ENCODE results near the gene CACNA1S. TPM values are rescaled to one million over a fixed set of nuclear protein-coding genes. Genes with fewer than 3 reads are reported as not detected.
A peak's percentile ranks its signal among the peaks of the same experiment; 100 is the strongest.

CACNA1S gene
- total and polyA plus RNA-seq, 2 donors, result 0.05 to 0.09 TPM

GRCh38 chr1:201092738-201093137 is 19.5 kb downstream of the CACNA1S start:
- WGBS, result 93% methylated on average over 3 of the region's 3 CpGs
- no peak overlapping the region for H3K4me3 ChIP-seq (ENCODE audit: low read length in 2 of 2)
- no peak for DNase-seq (ENCODE audit: low read depth in 6 of 9, low spot score in 9 of 9)
- H3K27me3 ChIP-seq (ENCODE audit: control insufficient read depth in 2 of 2, insufficient read depth in 1 of 2, low read length in 1 of 2), result peaks cover 0 to 7% of the 10 kb centered on the region in 2 donors
- H3K36me3 ChIP-seq (ENCODE audit: control insufficient read depth in 2 of 2, insufficient read depth in 2 of 2, low read length in 1 of 2), result no peaks in the 10 kb centered on the region
- peaks cover 0 to 5% of the 10 kb centered on the region in 2 donors for H3K4me1 ChIP-seq (ENCODE audit: control insufficient read depth in 2 of 2, insufficient read depth in 2 of 2, low read length in 2 of 2)
- H3K9me3 ChIP-seq (ENCODE audit: control insufficient read depth in 2 of 2, insufficient read depth in 1 of 2, low read length in 1 of 2), result no peaks in the 10 kb centered on the region
- H3K27ac ChIP-seq (ENCODE audit: low read depth in 1 of 2, low read length in 1 of 2), result no peak overlapping the region

- DNase-seq (ENCODE audit: low read depth in 6 of 9, low spot score in 9 of 9), result no peak
- H3K27ac ChIP-seq (ENCODE audit: low read depth in 1 of 2, low read length in 1 of 2), result no peak overlapping the region
- H3K27me3 ChIP-seq (ENCODE audit: control insufficient read depth in 2 of 2, insufficient read depth in 1 of 2, low read length in 1 of 2), result peaks cover 0 to 5% of the 10 kb centered on the region in 2 donors
- H3K4me1 ChIP-seq (ENCODE audit: control insufficient read depth in 2 of 2, insufficient read depth in 2 of 2, low read length in 2 of 2), result peaks cover 0 to 5% of the 10 kb centered on the region in 2 donors
- no peak overlapping the region for H3K4me3 ChIP-seq (ENCODE audit: low read length in 2 of 2)
- no peaks in the 10 kb centered on the region for H3K36me3 ChIP-seq (ENCODE audit: control insufficient read depth in 2 of 2, insufficient read depth in 2 of 2, low read length in 1 of 2)
- 94% methylated on average over 4 of the region's 4 CpGs for WGBS
- H3K9me3 ChIP-seq (ENCODE audit: control insufficient read depth in 2 of 2, insufficient read depth in 1 of 2, low read length in 1 of 2), result no peaks in the 10 kb centered on the region
These were observed 21.0 kb downstream of the CACNA1S start for GRCh38 chr1:201091256-201091655.

GRCh38 chr1:201090541-201090940 is 21.7 kb downstream of the CACNA1S start:
- H3K4me1 ChIP-seq (ENCODE audit: control insufficient read depth in 2 of 2, insufficient read depth in 2 of 2, low read length in 2 of 2), result peaks cover 0 to 5% of the 10 kb centered on the region in 2 donors
- WGBS, result 97% methylated on average over 4 of the region's 4 CpGs
- peaks cover 0 to 9% of the 10 kb centered on the region in 2 donors for H3K27me3 ChIP-seq (ENCODE audit: control insufficient read depth in 2 of 2, insufficient read depth in 1 of 2, low read length in 1 of 2)
- H3K4me3 ChIP-seq (ENCODE audit: low read length in 2 of 2), result no peak overlapping the region
- H3K36me3 ChIP-seq (ENCODE audit: control insufficient read depth in 2 of 2, insufficient read depth in 2 of 2, low read length in 1 of 2), result no peaks in the 10 kb centered on the region
- H3K27ac ChIP-seq (ENCODE audit: low read depth in 1 of 2, low read length in 1 of 2), result no peak overlapping the region
- no peaks in the 10 kb centered on the region for H3K9me3 ChIP-seq (ENCODE audit: control insufficient read depth in 2 of 2, insufficient read depth in 1 of 2, low read length in 1 of 2)
- no peak for DNase-seq (ENCODE audit: low read depth in 6 of 9, low spot score in 9 of 9)

- H3K9me3 ChIP-seq (ENCODE audit: control insufficient read depth in 2 of 2, insufficient read depth in 1 of 2, low read length in 1 of 2), result no peaks in the 10 kb centered on the region
- H3K27me3 ChIP-seq (ENCODE audit: control insufficient read depth in 2 of 2, insufficient read depth in 1 of 2, low read length in 1 of 2), result peaks cover 0 to 15% of the 10 kb centered on the region in 2 donors
- 91% methylated on average over 5 of the region's 5 CpGs for WGBS
- H3K36me3 ChIP-seq (ENCODE audit: control insufficient read depth in 2 of 2, insufficient read depth in 2 of 2, low read length in 1 of 2), result no peaks in the 10 kb centered on the region
- peak in 1 of 9 donors; percentile 9 for DNase-seq (ENCODE audit: low read depth in 6 of 9, low spot score in 9 of 9)
- H3K27ac ChIP-seq (ENCODE audit: low read depth in 1 of 2, low read length in 1 of 2), result no peak overlapping the region
- H3K4me1 ChIP-seq (ENCODE audit: control insufficient read depth in 2 of 2, insufficient read depth in 2 of 2, low read length in 2 of 2), result peaks cover 0 to 5% of the 10 kb centered on the region in 2 donors
- H3K4me3 ChIP-seq (ENCODE audit: low read length in 2 of 2), result no peak overlapping the region
These were observed 22.6 kb downstream of the CACNA1S start for GRCh38 chr1:201089596-201089995.

GRCh38 chr1:201088901-201089525 is 23.2 kb downstream of the CACNA1S start:
- H3K4me3 ChIP-seq (ENCODE audit: low read length in 2 of 2), result no peak overlapping the region
- no peak for DNase-seq (ENCODE audit: low read depth in 6 of 9, low spot score in 9 of 9)

GRCh38 chr1:201088395-201088794 is 23.8 kb downstream of the CACNA1S start:
- H3K27ac ChIP-seq (ENCODE audit: low read depth in 1 of 2, low read length in 1 of 2), result no peak overlapping the region
- peaks cover 0 to 5% of the 10 kb centered on the region in 2 donors for H3K4me1 ChIP-seq (ENCODE audit: control insufficient read depth in 2 of 2, insufficient read depth in 2 of 2, low read length in 2 of 2)
- H3K27me3 ChIP-seq (ENCODE audit: control insufficient read depth in 2 of 2, insufficient read depth in 1 of 2, low read length in 1 of 2), result peaks cover 0 to 17% of the 10 kb centered on the region in 2 donors
- DNase-seq (ENCODE audit: low read depth in 6 of 9, low spot score in 9 of 9), result no peak
- WGBS, result 69% methylated on average over 4 of the region's 4 CpGs
- H3K9me3 ChIP-seq (ENCODE audit: control insufficient read depth in 2 of 2, insufficient read depth in 1 of 2, low read length in 1 of 2), result no peaks in the 10 kb centered on the region
- no peaks in the 10 kb centered on the region for H3K36me3 ChIP-seq (ENCODE audit: control insufficient read depth in 2 of 2, insufficient read depth in 2 of 2, low read length in 1 of 2)
- H3K4me3 ChIP-seq (ENCODE audit: low read length in 2 of 2), result no peak overlapping the region

More at GRCh38 chr1:201088901-201089525, 23.2 kb downstream of the CACNA1S start:
- WGBS, result 96% methylated on average over 19 of the region's 19 CpGs
- H3K4me1 ChIP-seq (ENCODE audit: control insufficient read depth in 2 of 2, insufficient read depth in 2 of 2, low read length in 2 of 2), result peaks cover 0 to 5% of the 10 kb centered on the region in 2 donors
- H3K36me3 ChIP-seq (ENCODE audit: control insufficient read depth in 2 of 2, insufficient read depth in 2 of 2, low read length in 1 of 2), result no peaks in the 10 kb centered on the region
- no peaks in the 10 kb centered on the region for H3K9me3 ChIP-seq (ENCODE audit: control insufficient read depth in 2 of 2, insufficient read depth in 1 of 2, low read length in 1 of 2)
- H3K27me3 ChIP-seq (ENCODE audit: control insufficient read depth in 2 of 2, insufficient read depth in 1 of 2, low read length in 1 of 2), result peaks cover 0 to 17% of the 10 kb centered on the region in 2 donors
- H3K27ac ChIP-seq (ENCODE audit: low read depth in 1 of 2, low read length in 1 of 2), result no peak overlapping the region

- DNase-seq (ENCODE audit: low read depth in 6 of 9, low spot score in 9 of 9), result peak in 1 of 9 donors; percentile 8
- H3K4me3 ChIP-seq (ENCODE audit: low read length in 2 of 2), result no peak overlapping the region
- 76% methylated on average over 12 of the region's 12 CpGs for whole genome bisulfite sequencing
These were observed 26.1 kb downstream of the CACNA1S start for GRCh38 chr1:201085902-201086735.

GRCh38 chr1:201084295-201084694 is 27.9 kb downstream of the CACNA1S start:
- WGBS, result 74% methylated on average over 6 of the region's 6 CpGs
- peak in 1 of 9 donors; percentile 25 for DNase-seq (ENCODE audit: low read depth in 6 of 9, low spot score in 9 of 9)
- H3K27ac ChIP-seq (ENCODE audit: low read depth in 1 of 2, low read length in 1 of 2), result no peak overlapping the region

More at GRCh38 chr1:201085902-201086735, 26.1 kb downstream of the CACNA1S start:
- Histone ChIP-seq H3K27me3 (ENCODE audit: control insufficient read depth in 2 of 2, insufficient read depth in 1 of 2, low read length in 1 of 2) (peaks cover 0 to 14% of the 10 kb centered on the region in 2 donors), H3K9me3 (ENCODE audit: control insufficient read depth in 2 of 2, insufficient read depth in 1 of 2, low read length in 1 of 2) (no peaks in the 10 kb centered on the region), H3K4me1 (ENCODE audit: control insufficient read depth in 2 of 2, insufficient read depth in 2 of 2, low read length in 2 of 2) (peaks cover 0 to 5% of the 10 kb centered on the region in 2 donors), H3K36me3 (ENCODE audit: control insufficient read depth in 2 of 2, insufficient read depth in 2 of 2, low read length in 1 of 2) (no peaks in the 10 kb centered on the region), H3K27ac (ENCODE audit: low read depth in 1 of 2, low read length in 1 of 2) (no peak overlapping the region)

GRCh38 chr1:201083741-201084140 is 28.5 kb downstream of the CACNA1S start:
- no peak overlapping the region for H3K27ac ChIP-seq (ENCODE audit: low read depth in 1 of 2, low read length in 1 of 2)
- 93% methylated on average over 3 of the region's 3 CpGs for WGBS
- peaks cover 0 to 14% of the 10 kb centered on the region in 2 donors for H3K27me3 ChIP-seq (ENCODE audit: control insufficient read depth in 2 of 2, insufficient read depth in 1 of 2, low read length in 1 of 2)
- H3K9me3 ChIP-seq (ENCODE audit: control insufficient read depth in 2 of 2, insufficient read depth in 1 of 2, low read length in 1 of 2), result no peaks in the 10 kb centered on the region
- H3K4me1 ChIP-seq (ENCODE audit: control insufficient read depth in 2 of 2, insufficient read depth in 2 of 2, low read length in 2 of 2), result no peaks in the 10 kb centered on the region
- H3K36me3 ChIP-seq (ENCODE audit: control insufficient read depth in 2 of 2, insufficient read depth in 2 of 2, low read length in 1 of 2), result no peaks in the 10 kb centered on the region
- DNase-seq (ENCODE audit: low read depth in 6 of 9, low spot score in 9 of 9), result no peak
- H3K4me3 ChIP-seq (ENCODE audit: low read length in 2 of 2), result no peak overlapping the region

More at GRCh38 chr1:201084295-201084694, 27.9 kb downstream of the CACNA1S start:
- Histone ChIP-seq H3K4me1 (ENCODE audit: control insufficient read depth in 2 of 2, insufficient read depth in 2 of 2, low read length in 2 of 2) (peaks cover 0 to 3% of the 10 kb centered on the region in 2 donors), H3K9me3 (ENCODE audit: control insufficient read depth in 2 of 2, insufficient read depth in 1 of 2, low read length in 1 of 2) (no peaks in the 10 kb centered on the region), H3K27me3 (ENCODE audit: control insufficient read depth in 2 of 2, insufficient read depth in 1 of 2, low read length in 1 of 2) (peaks cover 0 to 14% of the 10 kb centered on the region in 2 donors), H3K36me3 (ENCODE audit: control insufficient read depth in 2 of 2, insufficient read depth in 2 of 2, low read length in 1 of 2) (no peaks in the 10 kb centered on the region), H3K4me3 (ENCODE audit: low read length in 2 of 2) (no peak overlapping the region)
